Body of pancreas (tissue), 4 donors: ENCODE results near the gene TMEM131L. TPM values are rescaled to one million over a fixed set of nuclear protein-coding genes. Genes with fewer than 3 reads are reported as not detected.

Experiments
- ATAC-seq: fragments of 150-250 bp; one replicate; pipeline ENCODE4 v1.9.1; 2016
- DNase-seq, 4 donors: peaks; one replicate each; pipeline ENCODE4 v3.0.0-alpha.2; 2019
- H3K27ac ChIP-seq, 4 donors: fragments of 200-600 bp; sonication (generic); 1 replicate in 3 of 4; 2 replicates in 1 of 4; pipeline versions ENCODE4 v1.5.1 to v1.6.1; 2016 to 2019; ENCODE audit warnings: mild to moderate bottlenecking in 1 of 4, mixed read lengths in 1 of 4, moderate library complexity in 1 of 4
- H3K27me3 ChIP-seq, 2 donors: fragments of 200-600 bp; sonication (generic); one replicate each; pipeline ENCODE4 v1.6.0; 2016; ENCODE audit warnings: mild to moderate bottlenecking in 1 of 2
- H3K36me3 ChIP-seq, 2 donors: fragments of 200-600 bp; sonication (generic); replicated peaks in 1 of 2; 2 replicates each; pipeline ENCODE4 v1.5.1; 2016; ENCODE audit warnings: low read depth in 2 of 2; ENCODE audit not compliant: insufficient read depth in 1 of 2
- H3K4me1 ChIP-seq: fragments of 200-600 bp; sonication (generic); one replicate; pipeline ENCODE4 v1.6.0; 2016
- H3K4me3 ChIP-seq, 2 donors: fragments of 200-600 bp; sonication (generic); 1 replicate in 1 of 2; 2 replicates in 1 of 2; pipeline ENCODE4 v1.5.1; 2016 to 2019
- H3K9me3 ChIP-seq, 3 donors: fragments of 200-600 bp; sonication (generic); 1 replicate in 2 of 3; 2 replicates in 1 of 3; pipeline ENCODE4 v1.5.1; 2016
- CTCF ChIP-seq, 7 experiments: fragments of 450-650 bp in 4 of 7; fragments of 200-600 bp in 3 of 7; sonication (generic) in 3 of 7; IDR thresholded peaks; one replicate each; pipeline ENCODE4 v1.5.1; 2016 to 2019; ENCODE audit warnings: antibody characterized with exemption in 7 of 7
- POLR2A ChIP-seq, 3 donors: fragments of 450-650 bp; IDR thresholded peaks; one replicate each; pipeline ENCODE4 v1.6.1; 2016; ENCODE audit warnings: antibody characterized with exemption in 3 of 3, mild to moderate bottlenecking in 2 of 3
- WGBS, 2 donors: methylation state at CpG; one replicate each; pipeline ENCODE4 v1.1.5; 2017; 5-methylcytosine and 5-hydroxymethylcytosine counted together
- intact Hi-C: fragments of 100-400 bp; cut with DNase I; formaldehyde crosslinking; loops from one replicate; pipeline ENCODE4 v1.15.1; 2023
- total RNA-seq, 2 donors: library from RNA; depleted of rRNA; stranded (reverse); fragments of >200 nt; gene quantifications; one replicate each; pipeline ENCODE4 v1.1.0, GENCODE V29; 2016

The TMEM131L gene
- total RNA-seq, 2 donors from 2014 or later: 47.1 to 63.6 TPM

GRCh38 chr4:153641532-153641931, 175.4 kb downstream of the TMEM131L start:
- no peak for DNase-seq
- no peaks in the 10 kb centered on the region for H3K27me3 ChIP-seq
- no peak overlapping the region for H3K4me3 ChIP-seq
- ATAC-seq: no peak
- H3K27ac ChIP-seq: no peak overlapping the region
- no peaks in the 10 kb centered on the region for H3K4me1 ChIP-seq
- WGBS, 2 donors: 73% methylated on average over 7 of the region's 7 CpGs
- H3K9me3 ChIP-seq: peaks cover 0 to 3% (median 0%) of the 10 kb centered on the region in 3 donors
- intact Hi-C loops: no loop called here
- no peak for TF ChIP-seq POLR2A (IDR thresholded peaks at IDR 0.05)
- TF ChIP-seq CTCF (IDR thresholded peaks at IDR 0.05): no peak
- no peaks in the 10 kb centered on the region for H3K36me3 ChIP-seq

- Histone ChIP-seq H3K4me1 (no peaks in the 10 kb centered on the region), H3K36me3 (no peaks in the 10 kb centered on the region), H3K4me3 (no peak overlapping the region), H3K9me3 (peaks cover 0 to 3% (median 0%) of the 10 kb centered on the region in 3 donors), H3K27ac (no peak overlapping the region), H3K27me3 (no peaks in the 10 kb centered on the region)
- ATAC-seq (peak; percentile 63), DNase-seq (no peak)
- 61 to 63% methylated on average over 9 of the region's 9 CpGs for WGBS, 2 donors
- peak in 6 of 7 experiments; percentile 38 to 69 (median 63) for TF ChIP-seq CTCF (IDR thresholded peaks at IDR 0.05)
- TF ChIP-seq POLR2A (IDR thresholded peaks at IDR 0.05): no peak
- intact Hi-C loops: no loop called here
Observed at GRCh38 chr4:153643406-153644383, 177.5 kb downstream of the TMEM131L start.

- no peak for DNase-seq
- TF ChIP-seq POLR2A (IDR thresholded peaks at IDR 0.05) (no peak), CTCF (IDR thresholded peaks at IDR 0.05) (no peak)
- Histone ChIP-seq H3K9me3 (peaks cover 0 to 3% (median 0%) of the 10 kb centered on the region in 3 donors), H3K27me3 (no peaks in the 10 kb centered on the region), H3K4me1 (no peaks in the 10 kb centered on the region), H3K27ac (no peak overlapping the region), H3K36me3 (no peaks in the 10 kb centered on the region), H3K4me3 (no peak overlapping the region)
- whole genome bisulfite sequencing, 2 donors: 92 to 94% methylated on average over 1 of the region's 1 CpG
- intact Hi-C loops: no loop called here
- no peak for ATAC-seq
Observed at GRCh38 chr4:153645183-153645582, 179.0 kb downstream of the TMEM131L start.

GRCh38 chr4:153646261-153646660, 180.1 kb downstream of the TMEM131L start:
- intact Hi-C loops: no loop called here
- TF ChIP-seq CTCF (IDR thresholded peaks at IDR 0.05) (no peak), POLR2A (IDR thresholded peaks at IDR 0.05) (no peak)
- WGBS, 2 donors: 70 to 75% methylated on average over 1 of the region's 1 CpG
- ATAC-seq: no peak
- Histone ChIP-seq H3K27ac (no peak overlapping the region), H3K27me3 (no peaks in the 10 kb centered on the region), H3K4me3 (no peak overlapping the region), H3K9me3 (peaks cover 0 to 3% (median 0%) of the 10 kb centered on the region in 3 donors), H3K36me3 (no peaks in the 10 kb centered on the region), H3K4me1 (no peaks in the 10 kb centered on the region)
- no peak for DNase-seq
